ENCODE results near the gene ABCA2.

The ABCA2 gene

GRCh38 chr9:136994180-136994887, 33.7 kb downstream of the ABCA2 start:
- TF ChIP-seq ZFX (IDR thresholded peaks at IDR 0.05) (no peak), CTCF (conservative IDR thresholded peaks at IDR 0.05) (no peak)
- no peak overlapping the region for H3K27ac ChIP-seq

- peak overlapping the region; percentile 86 for H3K27ac ChIP-seq
Measured at GRCh38 chr9:136992819-136993369, 35.1 kb downstream of the ABCA2 start.

GRCh38 chr9:136991993-136992818, 35.8 kb downstream of the ABCA2 start, which contains the start of gene PAXX:
Gene PAXX, plus strand, starts transcription at chr9:136992422. Its CDS starts 22 bp downstream, at chr9:136992444.
- H3K27ac ChIP-seq = peak within 1 kb of the TSS; percentile 86
- TF ChIP-seq CTCF (conservative IDR thresholded peaks at IDR 0.05) (no peak), ZFX (IDR thresholded peaks at IDR 0.05) (peak; percentile 86; the same call in 1 of the 2 replicates)

More at GRCh38 chr9:136992819-136993369, 35.1 kb downstream of the ABCA2 start:
- TF ChIP-seq CTCF (conservative IDR thresholded peaks at IDR 0.05) (no peak), ZFX (IDR thresholded peaks at IDR 0.05) (no peak)

- H3K27ac ChIP-seq = peak overlapping the region; percentile 86; the same call in 1 of the 2 replicates
- TF ChIP-seq ZFX (IDR thresholded peaks at IDR 0.05) (no peak), CTCF (conservative IDR thresholded peaks at IDR 0.05) (no peak)
Measured at GRCh38 chr9:136990242-136990911, 37.7 kb downstream of the ABCA2 start.

GRCh38 chr9:136988872-136989271, 39.2 kb downstream of the ABCA2 start:
- no peak for TF ChIP-seq ZFX (IDR thresholded peaks at IDR 0.05)
- TF ChIP-seq CTCF (conservative IDR thresholded peaks at IDR 0.05) = no peak
- H3K27ac ChIP-seq = peak overlapping the region; percentile 73

- TF ChIP-seq ZFX (IDR thresholded peaks at IDR 0.05) (no peak), CTCF (conservative IDR thresholded peaks at IDR 0.05) (no peak)
- H3K27ac ChIP-seq = no peak overlapping the region
Measured at GRCh38 chr9:136985853-136986252, 42.2 kb downstream of the ABCA2 start.

Data from C4-2B (cell line).